Stimulated activated CD4-positive, alpha-beta T cell treated with anti-CD3 and anti-CD28 coated beads, Interleukin-12 subunit alpha, Interleukin-12 subunit beta, amount 100 ng/mL, for 48 hours (primary cell): ENCODE data around the gene STPG4.
"Not testable (repeated sequence)": the region's sequence is repeated elsewhere in the genome, so short reads cannot be mapped to it uniquely, and the experiment has no call there.

ENCODE experiments used
- DNase-seq, 3 donors: peaks; one replicate each; pipeline ENCODE4 v3.0.0-alpha.2; 2020; ENCODE audit warnings: low read depth in 2 of 3, low spot score in 1 of 3

STPG4 gene

GRCh38 chr2:47173986-47174732 is 19.1 kb upstream of the STPG4 start:
- DNase-seq: no peak

GRCh38 chr2:47172922-47173695 is 18.0 kb upstream of the STPG4 start:
- DNase-seq: no peak

- no peak for DNase-seq
Observed at GRCh38 chr2:47172156-47172921, 17.2 kb upstream of the STPG4 start.

- DNase-seq: no peak
Observed at GRCh38 chr2:47169784-47170183, 14.7 kb upstream of the STPG4 start.

- DNase-seq: not testable (repeated sequence)
Observed at GRCh38 chr2:47168895-47169294, 13.8 kb upstream of the STPG4 start.

- DNase-seq: no peak
Observed at GRCh38 chr2:47167149-47167548, 12.0 kb upstream of the STPG4 start.

GRCh38 chr2:47165001-47165555 is 10.0 kb upstream of the STPG4 start:
- no peak for DNase-seq

GRCh38 chr2:47162780-47163179 is 7.7 kb upstream of the STPG4 start:
- DNase-seq: no peak

- no peak for DNase-seq
Observed at GRCh38 chr2:47161475-47161874, 6.4 kb upstream of the STPG4 start.

GRCh38 chr2:47160660-47161059 is 5.6 kb upstream of the STPG4 start:
- DNase-seq: no peak

- DNase-seq: no peak
Observed at GRCh38 chr2:47160211-47160610, 5.1 kb upstream of the STPG4 start.

GRCh38 chr2:47159627-47160026 is 4.5 kb upstream of the STPG4 start:
- no peak for DNase-seq

GRCh38 chr2:47158576-47158975 is 3.5 kb upstream of the STPG4 start:
- DNase-seq: no peak

GRCh38 chr2:47152803-47153202 is 2.3 kb downstream of the STPG4 start:
- DNase-seq: no peak

GRCh38 chr2:47150175-47150574 is 4.9 kb downstream of the STPG4 start:
- DNase-seq: no peak

GRCh38 chr2:47147021-47147420 is 8.1 kb downstream of the STPG4 start:
- DNase-seq: no peak

- DNase-seq: no peak
Observed at GRCh38 chr2:47145466-47145865, 9.6 kb downstream of the STPG4 start.

GRCh38 chr2:47141520-47141919 is 13.6 kb downstream of the STPG4 start:
- DNase-seq: no peak

GRCh38 chr2:47134386-47135090 is 20.6 kb downstream of the STPG4 start:
- DNase-seq: no peak

GRCh38 chr2:47133046-47133445 is 22.1 kb downstream of the STPG4 start:
- DNase-seq: no peak

- no peak for DNase-seq
Observed at GRCh38 chr2:47129191-47129706, 25.9 kb downstream of the STPG4 start.
